ENCODE data around the gene BABAM2. TPM values are rescaled to one million over a fixed set of nuclear protein-coding genes. Genes with fewer than 3 reads are reported as not detected.

BABAM2 gene
- total and polyA plus RNA-seq, 8 donors, result 27.1 to 49.2 (median 28.4) TPM

DNA sequence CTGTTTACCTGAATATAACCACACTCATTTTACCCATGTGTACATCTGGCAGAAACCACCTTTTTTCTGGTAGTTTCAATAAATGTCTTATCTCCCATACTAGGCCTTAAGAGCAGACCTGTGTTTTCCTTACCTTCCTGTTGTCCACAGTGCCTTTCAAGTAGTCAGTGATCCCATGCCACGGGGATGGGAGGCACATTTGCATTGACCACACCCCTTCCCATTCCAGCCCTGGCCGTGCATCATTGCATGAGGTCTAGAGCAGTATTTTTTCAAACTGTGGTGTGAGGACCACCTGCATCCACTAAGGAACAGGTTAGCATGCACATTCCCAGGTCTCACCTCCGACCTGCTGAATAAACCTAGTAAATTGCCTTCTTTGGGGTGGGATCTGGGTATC is 337.0 kb downstream of the BABAM2 start:
- no peak for TF ChIP-seq CTCF (IDR thresholded peaks at IDR 0.05)
- H3K4me1 ChIP-seq, result peaks cover 6 to 10% of the 10 kb centered on the region in 2 donors
- H3K4me3 ChIP-seq, result no peak overlapping the region
- intact Hi-C loops (cut with DNase I), result no loop called here
- no peaks in the 10 kb centered on the region for H3K27me3 ChIP-seq
- no peak overlapping the region for H3K27ac ChIP-seq
- H3K9me3 ChIP-seq, result no peaks in the 10 kb centered on the region
- no peak for ATAC-seq
- no peak for DNase-seq
- no peaks in the 10 kb centered on the region for H3K36me3 ChIP-seq

DNA sequence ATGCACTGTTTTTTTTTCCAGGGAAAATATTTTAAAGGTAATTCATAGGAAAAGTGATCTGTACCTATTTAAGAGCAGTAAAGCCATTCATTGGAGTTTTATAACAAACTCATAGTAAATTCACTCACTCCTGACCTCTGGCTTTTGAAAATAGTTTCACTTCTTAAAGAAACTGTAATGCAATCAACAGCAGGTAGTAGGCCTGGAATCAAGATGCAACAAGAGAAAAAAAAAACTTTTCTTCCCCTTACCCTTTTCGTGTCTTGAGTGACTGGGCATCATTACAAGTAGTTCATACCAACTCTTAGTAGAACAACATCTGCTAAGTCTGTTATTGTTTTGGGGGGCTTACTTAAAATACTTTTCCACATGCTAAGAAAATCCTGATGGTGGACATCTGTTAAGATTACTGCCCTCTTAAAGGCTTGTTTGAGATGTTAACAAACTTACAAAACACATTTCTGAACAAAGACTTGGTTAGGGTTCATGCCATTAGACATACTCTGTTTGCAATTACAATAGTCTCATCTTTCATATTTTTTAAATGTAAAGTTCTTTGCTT is 338.0 kb downstream of the BABAM2 start:
- no peak overlapping the region for H3K4me3 ChIP-seq
- intact Hi-C loops (cut with DNase I), result no loop called here
- no peak for TF ChIP-seq CTCF (IDR thresholded peaks at IDR 0.05)
- peaks cover 6 to 15% of the 10 kb centered on the region in 2 donors for H3K4me1 ChIP-seq
- no peak overlapping the region for H3K27ac ChIP-seq
- H3K27me3 ChIP-seq, result no peaks in the 10 kb centered on the region
- H3K36me3 ChIP-seq, result no peaks in the 10 kb centered on the region
- no peaks in the 10 kb centered on the region for H3K9me3 ChIP-seq
- no peak for ATAC-seq
- DNase-seq, result no peak

GRCh38 chr2:28231110-28231631 is 340.6 kb downstream of the BABAM2 start:
- no peak for DNase-seq
- H3K27ac ChIP-seq, result no peak overlapping the region

DNA sequence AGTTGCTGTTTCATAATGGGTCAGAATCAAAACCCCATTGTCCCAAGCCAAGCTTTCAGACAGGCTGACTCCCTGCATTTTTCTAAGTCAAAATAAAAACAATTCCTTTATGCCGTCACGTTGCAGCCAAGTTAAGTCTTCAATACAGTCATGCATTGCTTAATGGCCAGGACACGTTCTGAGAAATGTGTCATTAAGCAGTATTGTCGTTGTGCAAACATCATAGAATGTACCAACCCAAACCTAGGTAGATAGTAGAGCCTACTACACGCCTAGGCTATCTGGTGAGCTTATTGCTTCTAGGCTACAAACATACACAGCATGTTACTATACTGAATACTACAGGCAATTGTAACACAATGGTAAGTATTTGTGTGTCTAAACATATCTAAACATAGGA is 341.8 kb downstream of the BABAM2 start:
- TF ChIP-seq CTCF (IDR thresholded peaks at IDR 0.05), result no peak
- no peak overlapping the region for H3K27ac ChIP-seq

More at GRCh38 chr2:28231110-28231631, 340.6 kb downstream of the BABAM2 start:
- no peak for TF ChIP-seq CTCF (IDR thresholded peaks at IDR 0.05)
- peaks cover 0 to 6% of the 10 kb centered on the region in 2 donors for H3K4me1 ChIP-seq
- no peak overlapping the region for H3K4me3 ChIP-seq
- intact Hi-C loops (cut with DNase I), result no loop called here
- H3K27me3 ChIP-seq, result no peaks in the 10 kb centered on the region
- no peaks in the 10 kb centered on the region for H3K36me3 ChIP-seq
- H3K9me3 ChIP-seq, result no peaks in the 10 kb centered on the region
- ATAC-seq, result no peak

GRCh38 chr2:28233164-28233676 is 342.7 kb downstream of the BABAM2 start:
- H3K27me3 ChIP-seq, result no peaks in the 10 kb centered on the region
- H3K4me3 ChIP-seq, result no peak overlapping the region
- H3K9me3 ChIP-seq, result no peaks in the 10 kb centered on the region
- TF ChIP-seq CTCF (IDR thresholded peaks at IDR 0.05), result no peak
- H3K4me1 ChIP-seq, result peaks cover 0 to 6% of the 10 kb centered on the region in 2 donors
- ATAC-seq (peak; percentile 91), DNase-seq (peak in 2 of 4 donors; percentile 32 to 40)
- H3K36me3 ChIP-seq, result peaks cover 0 to 4% of the 10 kb centered on the region in 2 donors
- peak overlapping the region in 1 of 2 donors; percentile 35 for H3K27ac ChIP-seq
- intact Hi-C loops (cut with DNase I), result no loop called here

More for the DNA sequence above, 341.8 kb downstream of the BABAM2 start:
- no peak for ATAC-seq
- intact Hi-C loops (cut with DNase I), result no loop called here
- Histone ChIP-seq H3K4me1 (peaks cover 0 to 6% of the 10 kb centered on the region in 2 donors), H3K36me3 (peaks cover 0 to 2% of the 10 kb centered on the region in 2 donors), H3K4me3 (no peak overlapping the region), H3K27me3 (no peaks in the 10 kb centered on the region), H3K9me3 (no peaks in the 10 kb centered on the region)
- DNase-seq, result no peak

Measured in left lung (tissue), 10 donors.